ENCODE results near the gene POTEG. TPM values are rescaled to one million over a fixed set of nuclear protein-coding genes. Genes with fewer than 3 reads are reported as not detected.
"Not testable (repeated sequence)": the region's sequence is repeated elsewhere in the genome, so short reads cannot be mapped to it uniquely, and the experiment has no call there.

The POTEG gene
- total and polyA plus RNA-seq, 9 donors, result 0.05 to 0.09 (median 0.08) TPM; not detected in 6

DNA sequence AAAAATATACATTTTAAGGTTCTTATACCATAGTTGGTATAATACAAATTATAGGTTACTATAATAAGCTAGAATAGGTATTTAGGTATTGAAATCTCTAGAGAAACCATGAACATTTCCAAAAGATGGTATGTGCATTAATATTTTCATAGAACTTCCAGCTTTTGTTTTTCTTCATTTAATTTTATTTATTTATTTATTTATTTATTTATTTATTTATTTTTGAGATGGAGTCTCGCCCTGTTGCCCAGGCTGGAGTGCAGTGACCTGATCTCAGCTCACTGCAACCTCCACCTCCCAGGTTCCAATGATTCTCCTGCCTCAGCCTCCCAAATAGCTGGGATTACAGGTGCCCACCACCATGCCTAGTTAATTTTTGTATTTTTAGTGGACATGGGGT lies 54.0 kb downstream of the POTEG start:
- not testable (repeated sequence) for DNase-seq; H3K36me3 ChIP-seq (ENCODE audit: control insufficient read depth, insufficient read depth, low read length)
- no CpG with 5 or more reads among the region's 1 CpG for WGBS (ENCODE audit: insufficient coverage)

DNA sequence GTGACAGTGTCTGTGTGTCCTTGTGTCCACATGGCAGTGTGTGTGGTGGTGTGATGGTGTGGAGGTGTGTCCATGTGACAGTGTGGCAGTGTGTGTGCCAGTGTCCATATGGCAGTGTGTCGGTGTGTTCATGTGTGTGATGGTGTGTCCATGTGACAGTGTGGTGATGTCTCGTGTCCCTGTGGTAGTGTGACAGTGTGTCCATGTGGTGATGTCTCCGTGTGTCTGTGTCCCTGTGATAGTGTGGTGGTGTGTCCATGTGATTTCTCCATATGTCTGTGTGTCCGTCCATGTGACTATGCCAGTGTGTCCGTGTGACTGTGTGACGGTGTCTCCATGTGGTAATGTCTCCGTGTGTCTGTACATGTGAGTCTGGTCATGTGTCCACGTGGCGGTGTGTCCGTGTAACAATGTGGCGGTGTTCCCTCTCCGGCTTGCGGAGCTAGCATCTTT lies 59.7 kb downstream of the POTEG start:
- peaks cover 12% of the 10 kb centered on the region for H3K9me3 ChIP-seq (replicated peaks; ENCODE audit: control insufficient read depth, low read depth, low read length)
- not testable (repeated sequence) for H3K27ac ChIP-seq (ENCODE audit: low read length); H3K4me3 ChIP-seq (ENCODE audit: low read length); H3K36me3 ChIP-seq (ENCODE audit: control insufficient read depth, insufficient read depth, low read length); DNase-seq; H3K27me3 ChIP-seq (ENCODE audit: control insufficient read depth, insufficient read depth, low read length); H3K4me1 ChIP-seq (ENCODE audit: control insufficient read depth, insufficient read depth, low read length)
- WGBS (ENCODE audit: insufficient coverage), result 71% methylated on average over 1 of the region's 13 CpGs

More for the DNA sequence above, 54.0 kb downstream of the POTEG start:
- not testable (repeated sequence) for H3K27me3 ChIP-seq (ENCODE audit: control insufficient read depth, insufficient read depth, low read length); H3K4me1 ChIP-seq (ENCODE audit: control insufficient read depth, insufficient read depth, low read length); H3K9me3 ChIP-seq (replicated peaks; ENCODE audit: control insufficient read depth, low read depth, low read length); H3K4me3 ChIP-seq (ENCODE audit: low read length); H3K27ac ChIP-seq (ENCODE audit: low read length)

DNA sequence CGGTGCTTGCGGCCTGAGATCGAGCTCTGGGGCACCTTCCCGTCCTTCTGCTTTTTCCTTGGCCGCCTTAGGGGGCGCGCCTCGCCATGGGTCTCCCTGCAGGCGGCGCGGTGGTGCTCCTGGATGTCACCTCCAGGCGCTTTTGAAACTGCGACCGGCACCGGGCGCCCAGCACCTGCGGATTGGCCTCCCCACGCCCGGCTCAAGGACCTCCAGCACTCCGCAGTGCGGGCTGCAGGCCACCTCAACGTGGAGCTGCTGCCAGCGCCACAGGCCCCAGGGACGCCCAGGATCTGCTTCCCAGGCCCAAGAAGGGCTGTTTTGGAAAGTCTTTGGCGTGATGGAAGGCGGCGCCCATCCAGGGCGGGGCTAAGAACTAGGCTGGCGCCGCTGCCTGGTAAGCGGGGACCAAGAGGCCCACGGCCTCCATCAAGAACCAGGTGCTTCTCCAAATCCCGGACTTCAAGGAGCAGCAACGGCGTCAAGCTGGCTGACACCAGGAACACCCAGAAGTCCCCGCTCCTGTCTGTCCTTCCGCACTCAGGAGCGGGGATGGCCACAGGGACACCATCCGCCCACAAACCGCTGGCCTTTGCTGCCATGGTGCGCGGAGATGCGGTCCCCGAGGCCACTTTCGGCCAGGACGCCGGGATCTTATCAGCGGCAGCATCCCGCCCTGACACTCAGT lies 61.2 kb downstream of the POTEG start:
- not testable (repeated sequence) for H3K4me3 ChIP-seq (ENCODE audit: low read length); H3K27ac ChIP-seq (ENCODE audit: low read length); H3K36me3 ChIP-seq (ENCODE audit: control insufficient read depth, insufficient read depth, low read length); DNase-seq; H3K27me3 ChIP-seq (ENCODE audit: control insufficient read depth, insufficient read depth, low read length); H3K4me1 ChIP-seq (ENCODE audit: control insufficient read depth, insufficient read depth, low read length)
- H3K9me3 ChIP-seq (replicated peaks; ENCODE audit: control insufficient read depth, low read depth, low read length), result peaks cover 10% of the 10 kb centered on the region
- 56% methylated on average over 24 of the region's 49 CpGs for WGBS (ENCODE audit: insufficient coverage)

DNA sequence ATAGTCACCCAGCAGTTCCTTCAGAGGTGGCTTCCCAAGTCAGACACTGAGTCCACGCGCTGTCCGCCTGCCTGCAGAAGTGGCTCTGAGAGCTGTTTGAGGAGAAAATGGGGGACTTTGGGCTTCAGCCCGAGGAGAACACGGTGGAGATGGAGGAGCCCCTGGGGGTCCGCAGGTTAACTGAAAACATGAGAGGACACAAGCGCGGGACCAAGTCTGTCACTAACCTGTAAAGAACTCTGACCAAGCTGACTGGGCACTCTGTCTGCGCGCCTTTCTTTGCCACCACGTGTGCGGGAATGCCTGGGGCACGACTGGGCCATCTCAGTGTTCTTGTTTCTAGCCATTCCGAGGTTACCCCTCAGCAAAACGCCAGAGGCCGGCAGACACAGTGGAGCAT lies 62.4 kb downstream of the POTEG start:
- not testable (repeated sequence) for H3K27me3 ChIP-seq (ENCODE audit: control insufficient read depth, insufficient read depth, low read length); H3K4me1 ChIP-seq (ENCODE audit: control insufficient read depth, insufficient read depth, low read length); H3K27ac ChIP-seq (ENCODE audit: low read length); H3K36me3 ChIP-seq (ENCODE audit: control insufficient read depth, insufficient read depth, low read length); DNase-seq; H3K4me3 ChIP-seq (ENCODE audit: low read length)
- peaks cover 14% of the 10 kb centered on the region for H3K9me3 ChIP-seq (replicated peaks; ENCODE audit: control insufficient read depth, low read depth, low read length)
- WGBS (ENCODE audit: insufficient coverage), result no CpG with 5 or more reads among the region's 16 CpGs

DNA sequence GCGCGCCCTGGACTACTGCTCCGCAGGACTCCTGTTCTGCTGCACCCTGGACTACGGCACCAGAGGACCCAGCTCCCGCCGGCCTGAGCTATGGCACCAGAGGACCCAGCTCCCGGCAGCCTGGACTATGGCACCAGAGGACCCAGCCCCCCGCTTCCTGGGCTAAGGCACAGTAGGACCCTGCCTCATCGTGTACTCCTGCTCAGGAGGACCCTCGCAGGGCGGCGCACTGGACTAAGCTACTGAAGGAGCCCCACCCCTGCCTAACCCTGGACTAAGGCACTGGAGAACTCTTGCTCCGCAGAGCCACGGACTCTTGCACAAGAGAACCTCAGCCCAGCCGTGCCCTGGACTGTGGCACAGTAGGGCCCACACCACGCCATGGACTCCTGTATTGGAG lies 71.3 kb downstream of the POTEG start:
- not testable (repeated sequence) for H3K4me1 ChIP-seq (ENCODE audit: control insufficient read depth, insufficient read depth, low read length); DNase-seq; H3K27ac ChIP-seq (ENCODE audit: low read length); H3K36me3 ChIP-seq (ENCODE audit: control insufficient read depth, insufficient read depth, low read length); H3K9me3 ChIP-seq (replicated peaks; ENCODE audit: control insufficient read depth, low read depth, low read length); H3K4me3 ChIP-seq (ENCODE audit: low read length); H3K27me3 ChIP-seq (ENCODE audit: control insufficient read depth, insufficient read depth, low read length)
- WGBS (ENCODE audit: insufficient coverage), result no CpG with 5 or more reads among the region's 16 CpGs

DNA sequence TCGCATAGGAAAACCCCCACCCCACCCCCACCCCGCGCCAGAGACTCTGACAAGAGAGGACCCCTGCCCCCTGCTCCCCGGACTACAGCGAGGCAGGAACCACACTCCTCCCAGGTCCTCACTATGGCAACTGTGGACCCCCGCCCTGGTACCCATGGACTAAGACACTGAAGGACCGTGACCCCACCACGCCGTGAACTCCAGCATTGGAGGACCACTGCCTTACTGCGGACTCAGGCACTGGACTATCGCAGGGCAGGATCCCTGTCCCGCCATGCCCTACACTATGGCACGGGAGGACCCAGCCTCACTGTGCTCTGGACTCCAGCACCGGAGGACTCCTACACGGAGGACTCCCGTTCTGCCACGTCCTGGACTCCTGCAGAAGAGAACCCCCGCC lies 71.8 kb downstream of the POTEG start:
- not testable (repeated sequence) for DNase-seq; H3K4me1 ChIP-seq (ENCODE audit: control insufficient read depth, insufficient read depth, low read length); H3K27ac ChIP-seq (ENCODE audit: low read length); H3K27me3 ChIP-seq (ENCODE audit: control insufficient read depth, insufficient read depth, low read length); H3K36me3 ChIP-seq (ENCODE audit: control insufficient read depth, insufficient read depth, low read length); H3K4me3 ChIP-seq (ENCODE audit: low read length); H3K9me3 ChIP-seq (replicated peaks; ENCODE audit: control insufficient read depth, low read depth, low read length)
- no CpG with 5 or more reads among the region's 18 CpGs for WGBS (ENCODE audit: insufficient coverage)

DNA sequence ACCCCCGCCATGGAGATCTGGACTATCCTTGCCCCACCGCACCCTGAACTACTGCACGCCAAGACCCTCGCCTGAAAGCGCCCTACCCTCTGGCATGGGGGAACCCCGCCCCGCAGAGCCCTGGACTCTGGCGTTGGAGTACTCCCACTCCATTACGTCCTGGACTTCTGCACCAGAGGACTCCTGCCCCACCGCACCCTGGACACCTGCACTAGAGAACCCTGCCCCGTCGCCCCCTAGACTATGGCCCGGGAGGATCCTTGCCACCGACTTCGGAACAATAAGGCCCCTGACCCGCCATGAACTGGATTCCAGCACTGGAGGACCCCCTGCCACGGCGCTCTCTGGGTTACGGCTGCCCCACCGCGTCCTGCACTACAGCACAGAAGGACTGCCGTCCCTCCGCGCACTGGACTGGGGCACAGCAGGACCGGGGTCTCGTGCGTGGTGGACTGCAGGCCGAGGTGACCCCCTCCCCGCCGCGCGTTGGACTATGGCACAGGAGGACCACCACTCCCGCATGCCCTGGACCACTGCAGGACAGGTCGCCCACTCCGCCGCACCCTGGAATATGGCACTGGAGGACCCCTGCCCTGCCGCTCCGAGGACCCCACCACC lies 72.4 kb downstream of the POTEG start:
- not testable (repeated sequence) for H3K36me3 ChIP-seq (ENCODE audit: control insufficient read depth, insufficient read depth, low read length); H3K9me3 ChIP-seq (replicated peaks; ENCODE audit: control insufficient read depth, low read depth, low read length); DNase-seq; H3K4me3 ChIP-seq (ENCODE audit: low read length); H3K27me3 ChIP-seq (ENCODE audit: control insufficient read depth, insufficient read depth, low read length); H3K27ac ChIP-seq (ENCODE audit: low read length); H3K4me1 ChIP-seq (ENCODE audit: control insufficient read depth, insufficient read depth, low read length)
- no CpG with 5 or more reads among the region's 38 CpGs for WGBS (ENCODE audit: insufficient coverage)

DNA sequence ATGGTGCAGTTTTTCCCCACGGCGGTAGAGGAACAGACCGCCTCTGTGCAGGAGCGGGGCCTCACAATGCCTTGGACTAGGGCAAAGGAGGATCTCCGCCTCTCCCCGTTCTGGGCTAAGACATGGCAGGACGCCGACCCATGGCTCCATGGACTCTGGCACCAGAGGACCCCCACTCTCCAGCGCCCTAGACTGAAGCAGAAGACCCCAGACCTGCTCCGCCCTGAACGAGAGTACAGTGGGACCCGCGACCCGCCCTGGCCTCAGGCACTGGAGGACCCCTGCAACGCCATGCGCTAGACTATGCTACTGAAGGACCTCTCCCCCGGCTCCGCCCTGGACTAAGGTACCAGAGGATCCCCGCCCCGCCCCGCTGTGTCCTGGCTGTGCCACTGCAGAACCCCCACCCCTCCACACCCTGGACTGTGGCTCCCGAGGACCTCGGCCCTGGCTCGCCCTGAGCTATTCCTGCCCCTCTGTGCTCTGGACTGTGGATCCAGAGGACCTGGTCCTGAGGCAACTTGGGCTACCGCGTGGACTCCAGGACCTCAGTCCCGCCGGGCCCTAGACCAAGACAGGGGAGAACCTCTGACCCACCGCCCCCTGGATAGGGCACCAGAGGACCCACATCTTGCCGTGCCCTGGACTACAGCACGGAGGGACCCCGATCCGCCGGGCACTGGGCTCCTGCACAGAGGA lies 73.1 kb downstream of the POTEG start:
- not testable (repeated sequence) for H3K27me3 ChIP-seq (ENCODE audit: control insufficient read depth, insufficient read depth, low read length); H3K4me3 ChIP-seq (ENCODE audit: low read length); DNase-seq; H3K36me3 ChIP-seq (ENCODE audit: control insufficient read depth, insufficient read depth, low read length); H3K27ac ChIP-seq (ENCODE audit: low read length); H3K9me3 ChIP-seq (replicated peaks; ENCODE audit: control insufficient read depth, low read depth, low read length); H3K4me1 ChIP-seq (ENCODE audit: control insufficient read depth, insufficient read depth, low read length)
- WGBS (ENCODE audit: insufficient coverage), result no CpG with 5 or more reads among the region's 34 CpGs
